WTC11 (cell line): ENCODE measurements around the gene CACNA1C. TPM values are rescaled to one million over a fixed set of nuclear protein-coding genes. Genes with fewer than 3 reads are reported as not detected.

ENCODE experiments used
- ATAC-seq: fragments of 200-7000 bp; cut with Tn5 transposase; 2 replicates; pipeline ENCODE4 v1.10.0; 2021; ENCODE audit warnings: mild to moderate bottlenecking, moderate library complexity
- CTCF ChIA-PET: fragments of 300-600 bp; sonication (Branson Sonifier 250); formaldehyde crosslinking; loops from one replicate; lab custom pipeline; 2021; ENCODE audit warnings: antibody characterized with exemption; lab: Charles Lee
- POLR2A ChIA-PET: fragments of 350-600 bp; sonication (Branson Sonifier 250); formaldehyde crosslinking; loops from one replicate; lab custom pipeline; 2021; ENCODE audit warnings: antibody characterized with exemption; lab: Charles Lee
- DNase-seq: peaks from one replicate; pipeline ENCODE4 v3.0.0; 2021; ENCODE audit warnings: low spot score
- H3K27ac Mint-ChIP-seq: 2 replicates; pipeline ENCODE4 v1.8.0; 2021; ENCODE audit warnings: mixed read lengths
- H3K27me3 Mint-ChIP-seq: 2 replicates; pipeline ENCODE4 v1.8.0; 2021; ENCODE audit warnings: low read depth, mild to moderate bottlenecking, moderate library complexity, mixed read lengths
- H3K36me3 Mint-ChIP-seq: 2 replicates; pipeline ENCODE4 v1.8.0; 2021; ENCODE audit warnings: mixed read lengths
- H3K4me1 Mint-ChIP-seq: 2 replicates; pipeline ENCODE4 v1.8.0; 2022; ENCODE audit warnings: mixed read lengths
- H3K4me3 Mint-ChIP-seq: 2 replicates; pipeline ENCODE4 v1.8.0; 2021; ENCODE audit warnings: mild to moderate bottlenecking, moderate library complexity, mixed read lengths
- H3K9me3 Mint-ChIP-seq: 2 replicates; pipeline ENCODE4 v1.8.0; 2021; ENCODE audit warnings: mixed read lengths
- CDX4 ChIP-seq: fragments of 250-450 bp; sonication (Bioruptor Pico); IDR thresholded peaks from 2 replicates; pipeline ENCODE4 v1.9.0; 2021; ENCODE audit warnings: moderate library complexity, mild to moderate bottlenecking, inconsistent platforms, borderline replicate concordance
- E2F1 ChIP-seq: sonication (generic); formaldehyde crosslinking; IDR thresholded peaks from 2 replicates; pipeline ENCODE4 v1.8.0; 2022; ENCODE audit warnings: mild to moderate bottlenecking, missing genetic modification reagents
- ELF4 ChIP-seq: sonication (generic); formaldehyde crosslinking; IDR thresholded peaks from 2 replicates; pipeline ENCODE4 v1.8.1; 2022; ENCODE audit warnings: low read depth, mild to moderate bottlenecking, moderate library complexity, missing genetic modification reagents
- EMX1 ChIP-seq: fragments of 250-450 bp; sonication (Bioruptor Pico); IDR thresholded peaks from 2 replicates; pipeline ENCODE4 v1.8.0; 2021; ENCODE audit warnings: mild to moderate bottlenecking
- ERG ChIP-seq: fragments of 250-450 bp; sonication (Bioruptor Pico); IDR thresholded peaks from 2 replicates; pipeline ENCODE4 v1.8.0; 2021; ENCODE audit warnings: mild to moderate bottlenecking
- GTF2I ChIP-seq: fragments of 250-450 bp; sonication (Bioruptor Pico); conservative IDR thresholded peaks from 2 replicates; pipeline ENCODE4 v1.4.0; 2021; ENCODE audit warnings: mild to moderate bottlenecking
- HMGA2 ChIP-seq: fragments of 250-450 bp; sonication (Bioruptor Pico); IDR thresholded peaks from 2 replicates; pipeline ENCODE4 v1.4.0; 2021; ENCODE audit warnings: mild to moderate bottlenecking, moderate library complexity
- IRF1 ChIP-seq: sonication (generic); formaldehyde crosslinking; IDR thresholded peaks from 2 replicates; pipeline ENCODE4 v1.8.0; 2023; ENCODE audit warnings: missing genetic modification reagents
- IRF2 ChIP-seq: sonication (generic); formaldehyde crosslinking; IDR thresholded peaks from 2 replicates; pipeline ENCODE4 v1.8.0; 2022; ENCODE audit warnings: low read depth, missing genetic modification reagents, borderline replicate concordance
- MYBL2 ChIP-seq: sonication (generic); formaldehyde crosslinking; IDR thresholded peaks from 2 replicates; pipeline ENCODE4 v1.8.1; 2023; ENCODE audit warnings: mild to moderate bottlenecking, moderate library complexity, missing genetic modification reagents
- NFE2L1 ChIP-seq: sonication (generic); formaldehyde crosslinking; IDR thresholded peaks from 2 replicates; pipeline ENCODE4 v1.8.1; 2023; ENCODE audit warnings: missing genetic modification reagents
- PRRX2 ChIP-seq: fragments of 250-450 bp; sonication (Bioruptor Pico); IDR thresholded peaks from 2 replicates; pipeline ENCODE4 v1.8.0; 2021; ENCODE audit warnings: mild to moderate bottlenecking
- RELA ChIP-seq: sonication (generic); formaldehyde crosslinking; IDR thresholded peaks from 2 replicates; pipeline ENCODE4 v1.8.1; 2022; ENCODE audit warnings: missing genetic modification reagents, mild to moderate bottlenecking, borderline replicate concordance
- RORB ChIP-seq: fragments of 250-450 bp; sonication (Bioruptor Pico); IDR thresholded peaks from 2 replicates; pipeline ENCODE4 v1.9.0; 2021; ENCODE audit warnings: mild to moderate bottlenecking
- SOX15 ChIP-seq: fragments of 250-450 bp; sonication (Bioruptor Pico); IDR thresholded peaks from 2 replicates; pipeline ENCODE4 v1.9.0; 2021; ENCODE audit warnings: mild to moderate bottlenecking
- STAT6 ChIP-seq: sonication (generic); formaldehyde crosslinking; conservative IDR thresholded peaks from 2 replicates; pipeline ENCODE4 v1.8.1; 2023; ENCODE audit warnings: mild to moderate bottlenecking, low read depth, missing genetic modification reagents, moderate library complexity
- TEAD4 ChIP-seq: sonication (generic); formaldehyde crosslinking; IDR thresholded peaks from 2 replicates; pipeline ENCODE4 v1.8.0; 2022; ENCODE audit warnings: mild to moderate bottlenecking, missing genetic modification reagents
- TP53 ChIP-seq: sonication (generic); formaldehyde crosslinking; IDR thresholded peaks from 2 replicates; pipeline ENCODE4 v1.8.1; 2023; ENCODE audit warnings: mild to moderate bottlenecking, missing genetic modification reagents
- ZBTB21 ChIP-seq: sonication (generic); formaldehyde crosslinking; IDR thresholded peaks from 2 replicates; pipeline ENCODE4 v1.8.1; 2023; ENCODE audit warnings: mild to moderate bottlenecking, missing genetic modification reagents, borderline replicate concordance
- ZNF232 ChIP-seq: sonication (generic); formaldehyde crosslinking; IDR thresholded peaks from 2 replicates; pipeline ENCODE4 v1.8.0; 2022; ENCODE audit warnings: mild to moderate bottlenecking, missing genetic modification reagents
- ZNF416 ChIP-seq: fragments of 250-450 bp; sonication (Bioruptor Pico); IDR thresholded peaks from 2 replicates; pipeline ENCODE4 v1.9.0; 2021; ENCODE audit warnings: mild to moderate bottlenecking, inconsistent platforms
- total RNA-seq: library from RNA; stranded (reverse); gene quantifications from 3 replicates; pipeline ENCODE4 v1.2.3, GENCODE V29; 2021
- TF ChIP-seq, protein P1 (sequence below): sonication (generic); formaldehyde crosslinking; IDR thresholded peaks from 2 replicates; pipeline ENCODE4 v1.8.1; 2023; ENCODE audit warnings: mild to moderate bottlenecking, missing genetic modification reagents, moderate library complexity
- TF ChIP-seq, protein P2 (sequence below): sonication (generic); formaldehyde crosslinking; IDR thresholded peaks from 2 replicates; pipeline ENCODE4 v1.8.1; 2023; ENCODE audit warnings: mild to moderate bottlenecking, moderate library complexity, missing genetic modification reagents
- TF ChIP-seq, protein P3 (sequence below): sonication (generic); formaldehyde crosslinking; IDR thresholded peaks from 2 replicates; pipeline ENCODE4 v1.8.1; 2022; ENCODE audit warnings: mild to moderate bottlenecking, missing genetic modification reagents, moderate library complexity, borderline replicate concordance
- TF ChIP-seq, protein P4 (sequence below): sonication (generic); formaldehyde crosslinking; IDR thresholded peaks from 2 replicates; pipeline ENCODE4 v1.8.1; 2022; ENCODE audit warnings: low read depth, missing genetic modification reagents, borderline replicate concordance
- TF ChIP-seq, protein P5 (sequence below): fragments of 250-450 bp; sonication (Bioruptor Pico); IDR thresholded peaks from 2 replicates; pipeline ENCODE4 v1.9.0; 2021; ENCODE audit warnings: mild to moderate bottlenecking

CACNA1C gene
- total RNA-seq, 1 experiment from 2014 or later = 1.7 TPM

DNA sequence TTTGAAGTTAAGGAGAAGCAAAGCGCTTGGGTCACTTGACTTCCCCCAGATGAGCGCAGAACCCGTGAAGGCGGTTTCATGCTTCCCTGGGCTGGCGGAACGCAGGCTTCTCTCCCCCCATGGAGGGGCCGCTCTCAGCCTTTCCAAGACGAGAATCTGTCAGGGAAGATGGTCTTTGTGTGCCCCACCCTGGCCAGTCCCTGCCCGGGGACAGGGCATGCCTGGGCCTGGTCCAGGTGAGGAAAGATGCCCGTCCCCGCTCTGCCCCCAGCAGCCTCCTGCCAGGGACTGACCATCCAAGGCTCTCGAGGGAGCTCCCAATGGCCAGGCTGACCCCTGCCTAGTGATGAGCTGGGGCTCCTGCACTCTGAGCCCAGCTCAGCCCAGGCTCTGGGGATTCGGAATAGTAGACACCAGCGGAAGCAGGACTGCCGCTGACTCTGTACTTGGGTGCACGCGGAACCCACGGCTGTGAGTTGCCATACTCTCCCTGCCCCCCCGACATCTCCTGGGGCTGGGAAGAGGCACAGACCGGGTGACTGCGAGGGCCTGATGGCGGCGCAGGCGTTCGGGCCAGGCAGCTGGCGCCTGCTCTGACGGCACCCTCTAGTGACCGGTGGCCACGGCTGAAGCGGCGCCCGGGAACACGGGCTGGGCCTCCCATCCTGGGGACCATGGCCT lies 599.8 kb downstream of the CACNA1C start:
- ChIA-PET POLR2A (no interaction called here), CTCF (interaction anchor here (0.6 to 3.8 kb wide), 15 partner anchors 11 to 595 kb away, joined by 3 to 38 read pairs (median 3); no protein-coding TSS in a partner anchor)
- H3K36me3 Mint-ChIP-seq = no peaks in the 10 kb centered on the region
- ATAC-seq = peak; percentile 88
- H3K4me1 Mint-ChIP-seq = no peaks in the 10 kb centered on the region
- H3K9me3 Mint-ChIP-seq = no peaks in the 10 kb centered on the region
- H3K27me3 Mint-ChIP-seq = no peaks in the 10 kb centered on the region
- no peak overlapping the region for H3K27ac Mint-ChIP-seq
- H3K4me3 Mint-ChIP-seq = no peak overlapping the region
- DNase-seq = peak; percentile 70
- TF ChIP-seq TEAD4 = no peak
- TF ChIP-seq ERG = no peak
- TF ChIP-seq, protein P1, sequence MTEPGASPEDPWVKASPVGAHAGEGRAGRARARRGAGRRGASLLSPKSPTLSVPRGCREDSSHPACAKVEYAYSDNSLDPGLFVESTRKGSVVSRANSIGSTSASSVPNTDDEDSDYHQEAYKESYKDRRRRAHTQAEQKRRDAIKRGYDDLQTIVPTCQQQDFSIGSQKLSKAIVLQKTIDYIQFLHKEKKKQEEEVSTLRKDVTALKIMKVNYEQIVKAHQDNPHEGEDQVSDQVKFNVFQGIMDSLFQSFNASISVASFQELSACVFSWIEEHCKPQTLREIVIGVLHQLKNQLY (CRISPR knock-in tag) = no peak
- peak; percentile 49; the same call in 1 of the 2 replicates for TF ChIP-seq ZBTB21
- 0 out of 2 replicates have a peak, but pooled peaks have one; percentile 49 for TF ChIP-seq RELA (CRISPR knock-in tag)
- no peak for TF ChIP-seq GTF2I (CRISPR knock-in tag)
- TF ChIP-seq, protein P2, sequence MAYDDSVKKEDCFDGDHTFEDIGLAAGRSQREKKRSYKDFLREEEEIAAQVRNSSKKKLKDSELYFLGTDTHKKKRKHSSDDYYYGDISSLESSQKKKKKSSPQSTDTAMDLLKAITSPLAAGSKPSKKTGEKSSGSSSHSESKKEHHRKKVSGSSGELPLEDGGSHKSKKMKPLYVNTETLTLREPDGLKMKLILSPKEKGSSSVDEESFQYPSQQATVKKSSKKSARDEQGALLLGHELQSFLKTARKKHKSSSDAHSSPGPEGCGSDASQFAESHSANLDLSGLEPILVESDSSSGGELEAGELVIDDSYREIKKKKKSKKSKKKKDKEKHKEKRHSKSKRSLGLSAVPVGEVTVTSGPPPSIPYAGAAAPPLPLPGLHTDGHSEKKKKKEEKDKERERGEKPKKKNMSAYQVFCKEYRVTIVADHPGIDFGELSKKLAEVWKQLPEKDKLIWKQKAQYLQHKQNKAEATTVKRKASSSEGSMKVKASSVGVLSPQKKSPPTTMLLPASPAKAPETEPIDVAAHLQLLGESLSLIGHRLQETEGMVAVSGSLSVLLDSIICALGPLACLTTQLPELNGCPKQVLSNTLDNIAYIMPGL (CRISPR knock-in tag) = peak; percentile 72; the same call in 1 of the 2 replicates
- TF ChIP-seq, protein P3, sequence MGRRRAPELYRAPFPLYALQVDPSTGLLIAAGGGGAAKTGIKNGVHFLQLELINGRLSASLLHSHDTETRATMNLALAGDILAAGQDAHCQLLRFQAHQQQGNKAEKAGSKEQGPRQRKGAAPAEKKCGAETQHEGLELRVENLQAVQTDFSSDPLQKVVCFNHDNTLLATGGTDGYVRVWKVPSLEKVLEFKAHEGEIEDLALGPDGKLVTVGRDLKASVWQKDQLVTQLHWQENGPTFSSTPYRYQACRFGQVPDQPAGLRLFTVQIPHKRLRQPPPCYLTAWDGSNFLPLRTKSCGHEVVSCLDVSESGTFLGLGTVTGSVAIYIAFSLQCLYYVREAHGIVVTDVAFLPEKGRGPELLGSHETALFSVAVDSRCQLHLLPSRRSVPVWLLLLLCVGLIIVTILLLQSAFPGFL (CRISPR knock-in tag) = no peak
- no peak for TF ChIP-seq SOX15
- TF ChIP-seq TP53 (CRISPR knock-in tag) = no peak
- TF ChIP-seq, protein P4, sequence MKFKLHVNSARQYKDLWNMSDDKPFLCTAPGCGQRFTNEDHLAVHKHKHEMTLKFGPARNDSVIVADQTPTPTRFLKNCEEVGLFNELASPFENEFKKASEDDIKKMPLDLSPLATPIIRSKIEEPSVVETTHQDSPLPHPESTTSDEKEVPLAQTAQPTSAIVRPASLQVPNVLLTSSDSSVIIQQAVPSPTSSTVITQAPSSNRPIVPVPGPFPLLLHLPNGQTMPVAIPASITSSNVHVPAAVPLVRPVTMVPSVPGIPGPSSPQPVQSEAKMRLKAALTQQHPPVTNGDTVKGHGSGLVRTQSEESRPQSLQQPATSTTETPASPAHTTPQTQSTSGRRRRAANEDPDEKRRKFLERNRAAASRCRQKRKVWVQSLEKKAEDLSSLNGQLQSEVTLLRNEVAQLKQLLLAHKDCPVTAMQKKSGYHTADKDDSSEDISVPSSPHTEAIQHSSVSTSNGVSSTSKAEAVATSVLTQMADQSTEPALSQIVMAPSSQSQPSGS = no peak
- TF ChIP-seq HMGA2 (CRISPR knock-in tag) = no peak
- no peak for TF ChIP-seq ZNF232
- no peak for TF ChIP-seq STAT6 (CRISPR knock-in tag)
- TF ChIP-seq MYBL2 (CRISPR knock-in tag) = no peak
- TF ChIP-seq IRF2 (CRISPR knock-in tag) = no peak
- no peak for TF ChIP-seq CDX4 (CRISPR knock-in tag)
- TF ChIP-seq, protein P5, sequence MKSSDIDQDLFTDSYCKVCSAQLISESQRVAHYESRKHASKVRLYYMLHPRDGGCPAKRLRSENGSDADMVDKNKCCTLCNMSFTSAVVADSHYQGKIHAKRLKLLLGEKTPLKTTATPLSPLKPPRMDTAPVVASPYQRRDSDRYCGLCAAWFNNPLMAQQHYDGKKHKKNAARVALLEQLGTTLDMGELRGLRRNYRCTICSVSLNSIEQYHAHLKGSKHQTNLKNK (CRISPR knock-in tag) = no peak
- no peak for TF ChIP-seq RORB
- no peak for TF ChIP-seq ZNF416 (CRISPR knock-in tag)
- no peak for TF ChIP-seq E2F1 (CRISPR knock-in tag)
- TF ChIP-seq NFE2L1 (CRISPR knock-in tag) = no peak
- TF ChIP-seq IRF1 = no peak
- no peak for TF ChIP-seq EMX1
- TF ChIP-seq PRRX2 (CRISPR knock-in tag) = no peak
- no peak for TF ChIP-seq ELF4 (CRISPR knock-in tag)
